ENCODE data around the gene CISD1.

DNA sequence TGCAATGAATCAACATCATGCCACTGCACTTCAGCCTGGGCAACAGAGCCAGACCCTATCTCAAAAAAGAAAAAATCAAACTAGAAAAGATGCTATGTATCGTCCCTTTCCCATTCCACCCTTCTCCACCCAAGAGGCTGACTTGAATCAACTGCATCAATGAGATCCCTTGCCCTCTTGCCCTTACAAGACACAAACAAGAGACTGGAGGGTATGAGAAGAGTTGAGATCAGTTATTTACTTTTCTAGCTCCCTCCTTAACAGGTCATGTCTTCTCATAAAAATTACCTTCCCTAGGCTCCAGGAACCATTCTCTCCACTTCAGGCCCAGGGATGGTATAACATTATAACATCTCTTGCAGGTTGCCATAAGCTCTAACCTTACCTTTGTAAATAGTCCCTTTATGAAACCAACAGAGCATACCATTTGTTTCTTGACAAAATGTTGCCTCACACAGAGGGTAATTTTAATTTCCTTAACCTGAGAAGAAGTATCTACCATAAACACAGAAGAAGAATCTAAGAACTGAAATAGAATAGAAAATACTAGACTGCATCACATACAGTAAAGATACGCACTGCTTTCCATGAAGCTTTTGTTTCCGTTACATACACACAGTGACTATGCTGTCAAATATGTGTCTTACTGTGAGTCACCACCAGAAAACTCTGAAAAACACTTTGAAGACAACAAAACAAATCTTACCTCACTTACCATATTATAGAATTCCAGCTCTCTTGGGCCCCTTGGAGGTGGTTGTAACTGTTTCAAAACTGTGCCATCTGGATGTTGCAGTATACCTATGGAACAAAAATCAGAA lies 31.7 kb upstream of the CISD1 start:
- TF ChIP-seq POLR2A (IDR thresholded peaks at IDR 0.05; ENCODE audit: low read length) = no peak
- TF ChIP-seq, protein P1, sequence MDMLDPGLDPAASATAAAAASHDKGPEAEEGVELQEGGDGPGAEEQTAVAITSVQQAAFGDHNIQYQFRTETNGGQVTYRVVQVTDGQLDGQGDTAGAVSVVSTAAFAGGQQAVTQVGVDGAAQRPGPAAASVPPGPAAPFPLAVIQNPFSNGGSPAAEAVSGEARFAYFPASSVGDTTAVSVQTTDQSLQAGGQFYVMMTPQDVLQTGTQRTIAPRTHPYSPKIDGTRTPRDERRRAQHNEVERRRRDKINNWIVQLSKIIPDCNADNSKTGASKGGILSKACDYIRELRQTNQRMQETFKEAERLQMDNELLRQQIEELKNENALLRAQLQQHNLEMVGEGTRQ (IDR thresholded peaks at IDR 0.05) = no peak
- no peak for TF ChIP-seq CTCF (IDR thresholded peaks at IDR 0.05)
- TF ChIP-seq RAD21 (conservative IDR thresholded peaks at IDR 0.05 in 1 of 2, IDR thresholded peaks at IDR 0.05 in 1 of 2) = no peak; a peak in 1 of 5 replicates
- TF ChIP-seq KDM1A (IDR thresholded peaks at IDR 0.05; ENCODE audit: low read depth) = no peak
- TF ChIP-seq EP300 (IDR thresholded peaks at IDR 0.05) = no peak
- no peak for TF ChIP-seq E2F6 (IDR thresholded peaks at IDR 0.05; ENCODE audit: borderline replicate concordance, low read depth)
- TF ChIP-seq RCOR1 (IDR thresholded peaks at IDR 0.05; ENCODE audit: low read depth, low read length) = no peak
- TF ChIP-seq, protein P2, sequence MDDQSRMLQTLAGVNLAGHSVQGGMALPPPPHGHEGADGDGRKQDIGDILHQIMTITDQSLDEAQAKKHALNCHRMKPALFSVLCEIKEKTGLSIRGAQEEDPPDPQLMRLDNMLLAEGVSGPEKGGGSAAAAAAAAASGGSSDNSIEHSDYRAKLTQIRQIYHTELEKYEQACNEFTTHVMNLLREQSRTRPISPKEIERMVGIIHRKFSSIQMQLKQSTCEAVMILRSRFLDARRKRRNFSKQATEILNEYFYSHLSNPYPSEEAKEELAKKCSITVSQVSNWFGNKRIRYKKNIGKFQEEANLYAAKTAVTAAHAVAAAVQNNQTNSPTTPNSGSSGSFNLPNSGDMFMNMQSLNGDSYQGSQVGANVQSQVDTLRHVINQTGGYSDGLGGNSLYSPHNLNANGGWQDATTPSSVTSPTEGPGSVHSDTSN (IDR thresholded peaks at IDR 0.05) = no peak
- TF ChIP-seq, protein P3, sequence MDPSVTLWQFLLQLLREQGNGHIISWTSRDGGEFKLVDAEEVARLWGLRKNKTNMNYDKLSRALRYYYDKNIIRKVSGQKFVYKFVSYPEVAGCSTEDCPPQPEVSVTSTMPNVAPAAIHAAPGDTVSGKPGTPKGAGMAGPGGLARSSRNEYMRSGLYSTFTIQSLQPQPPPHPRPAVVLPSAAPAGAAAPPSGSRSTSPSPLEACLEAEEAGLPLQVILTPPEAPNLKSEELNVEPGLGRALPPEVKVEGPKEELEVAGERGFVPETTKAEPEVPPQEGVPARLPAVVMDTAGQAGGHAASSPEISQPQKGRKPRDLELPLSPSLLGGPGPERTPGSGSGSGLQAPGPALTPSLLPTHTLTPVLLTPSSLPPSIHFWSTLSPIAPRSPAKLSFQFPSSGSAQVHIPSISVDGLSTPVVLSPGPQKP (IDR thresholded peaks at IDR 0.05; ENCODE audit: low read depth, low read length) = no peak
- TF ChIP-seq CBX8 (IDR thresholded peaks at IDR 0.05) = no peak
- no peak for TF ChIP-seq REST (IDR thresholded peaks at IDR 0.05)
- TF ChIP-seq, protein P4, sequence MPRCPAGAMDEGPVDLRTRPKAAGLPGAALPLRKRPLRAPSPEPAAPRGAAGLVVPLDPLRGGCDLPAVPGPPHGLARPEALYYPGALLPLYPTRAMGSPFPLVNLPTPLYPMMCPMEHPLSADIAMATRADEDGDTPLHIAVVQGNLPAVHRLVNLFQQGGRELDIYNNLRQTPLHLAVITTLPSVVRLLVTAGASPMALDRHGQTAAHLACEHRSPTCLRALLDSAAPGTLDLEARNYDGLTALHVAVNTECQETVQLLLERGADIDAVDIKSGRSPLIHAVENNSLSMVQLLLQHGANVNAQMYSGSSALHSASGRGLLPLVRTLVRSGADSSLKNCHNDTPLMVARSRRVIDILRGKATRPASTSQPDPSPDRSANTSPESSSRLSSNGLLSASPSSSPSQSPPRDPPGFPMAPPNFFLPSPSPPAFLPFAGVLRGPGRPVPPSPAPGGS (IDR thresholded peaks at IDR 0.05) = no peak

Measured in A549 (cell line).